ENCODE measurements around the gene CHRM2.

The CHRM2 gene

DNA sequence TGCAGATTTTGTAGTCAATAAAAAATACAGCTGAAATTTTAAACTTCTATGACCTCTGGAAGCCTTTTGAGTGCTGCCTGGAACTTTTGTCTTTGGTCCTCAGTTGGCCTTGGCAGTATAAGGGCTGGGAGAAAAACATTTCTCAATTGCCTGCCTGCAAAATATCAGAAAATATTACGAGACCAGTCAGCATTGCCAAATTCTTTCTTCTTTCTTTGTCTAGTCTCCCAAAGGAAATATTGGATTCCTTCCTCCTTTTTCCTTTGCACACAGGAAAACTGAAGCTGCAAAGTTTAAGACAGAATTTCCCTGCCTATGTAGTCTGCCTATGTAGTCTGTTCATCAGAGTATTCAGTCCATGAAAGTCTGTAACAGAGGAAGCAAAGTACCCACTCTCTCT, 95.9 kb downstream of the CHRM2 start:
- no peak for ATAC-seq

- ATAC-seq: no peak
These were observed 98.4 kb downstream of the CHRM2 start for GRCh38 chr7:136966825-136967224.

- ATAC-seq: no peak
These were observed 101.3 kb downstream of the CHRM2 start for GRCh38 chr7:136969761-136970160.

GRCh38 chr7:136971776-136972175, 103.3 kb downstream of the CHRM2 start:
- ATAC-seq: no peak

GRCh38 chr7:136976504-136977251, 108.2 kb downstream of the CHRM2 start:
- no peak for ATAC-seq

DNA sequence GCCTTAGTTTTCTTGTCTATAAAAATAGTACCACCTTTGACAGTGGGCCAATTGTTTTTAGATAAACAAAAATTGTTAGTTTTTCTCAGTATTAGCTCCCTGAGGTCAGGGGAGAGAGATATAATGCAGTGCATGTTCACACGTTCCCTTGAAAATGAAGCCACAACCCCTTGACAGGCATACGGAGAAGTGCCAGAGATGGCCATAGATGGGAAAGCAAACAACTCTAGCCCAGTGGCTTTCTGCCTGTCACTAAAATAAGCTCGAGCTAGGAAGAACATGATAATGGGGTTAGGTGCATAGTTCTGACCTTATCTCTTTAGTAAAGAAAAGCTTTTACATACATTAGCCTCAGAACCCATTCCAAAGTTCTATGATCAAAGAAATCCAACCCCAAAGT, 124.9 kb downstream of the CHRM2 start:
- ATAC-seq: no peak

GRCh38 chr7:136997735-136998134, 129.3 kb downstream of the CHRM2 start:
- ATAC-seq: no peak

GRCh38 chr7:136998495-136998894, 130.0 kb downstream of the CHRM2 start:
- ATAC-seq: no peak

DNA sequence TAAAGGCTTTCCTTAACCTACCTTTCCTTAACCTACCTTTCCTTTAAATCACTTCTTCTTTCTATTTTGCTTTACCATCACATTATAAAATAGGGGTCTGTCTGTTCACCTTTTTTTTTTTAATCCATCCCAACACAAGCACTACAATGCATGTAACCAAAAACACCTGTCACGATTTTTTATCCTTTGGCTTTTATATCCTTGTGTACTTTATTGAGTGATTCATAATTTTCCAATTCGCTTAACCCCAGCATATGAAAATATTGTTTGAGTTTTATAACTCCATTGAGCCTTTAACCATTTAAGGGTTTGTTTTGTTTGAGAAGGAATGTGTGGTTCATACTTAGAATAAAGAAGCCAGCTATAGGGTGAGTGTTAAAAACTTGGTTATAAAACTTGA, 132.2 kb downstream of the CHRM2 start:
- ATAC-seq: no peak

DNA sequence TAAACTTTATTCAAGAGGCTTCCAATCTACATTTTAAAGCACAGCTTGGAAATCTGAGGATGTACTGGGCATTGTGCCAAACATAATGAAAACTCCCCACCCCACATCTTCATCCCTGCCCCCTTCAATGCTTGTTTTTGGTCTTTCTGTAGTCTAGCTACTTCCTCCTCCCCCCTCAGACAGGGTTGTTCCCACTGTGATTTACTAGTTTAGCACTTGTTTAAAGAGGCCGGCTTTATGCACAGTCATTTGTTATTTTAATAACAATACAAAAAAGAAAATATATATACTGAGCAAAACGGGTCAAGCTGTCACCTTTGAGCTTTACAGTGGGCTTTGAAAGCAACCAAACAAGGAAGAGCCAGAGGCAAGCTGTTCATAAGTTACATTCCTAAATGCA, 132.6 kb downstream of the CHRM2 start:
- ATAC-seq: no peak

- no peak for ATAC-seq
These were observed 133.0 kb downstream of the CHRM2 start for GRCh38 chr7:137001478-137001877.

GRCh38 chr7:137003086-137003485, 134.6 kb downstream of the CHRM2 start:
- no peak for ATAC-seq

DNA sequence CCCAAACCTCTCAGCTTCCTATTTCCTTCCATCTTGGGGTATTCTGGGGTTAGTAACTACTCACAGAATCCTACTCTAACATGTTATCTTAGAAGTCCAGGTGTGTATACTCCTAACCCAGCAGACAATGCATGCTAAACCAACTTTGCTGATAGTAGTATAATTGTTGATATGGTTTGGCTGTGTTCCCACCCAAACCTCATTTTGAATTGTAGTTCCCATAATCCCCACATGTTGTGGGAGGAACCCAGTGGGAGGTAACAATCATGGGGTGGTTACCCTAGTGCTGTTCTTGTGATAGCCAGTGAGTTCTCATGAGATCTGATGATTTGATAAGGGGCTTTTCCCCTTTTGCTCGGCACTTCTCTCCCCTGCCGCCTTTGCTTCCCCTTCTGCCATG, 135.1 kb downstream of the CHRM2 start:
- no peak for ATAC-seq

DNA sequence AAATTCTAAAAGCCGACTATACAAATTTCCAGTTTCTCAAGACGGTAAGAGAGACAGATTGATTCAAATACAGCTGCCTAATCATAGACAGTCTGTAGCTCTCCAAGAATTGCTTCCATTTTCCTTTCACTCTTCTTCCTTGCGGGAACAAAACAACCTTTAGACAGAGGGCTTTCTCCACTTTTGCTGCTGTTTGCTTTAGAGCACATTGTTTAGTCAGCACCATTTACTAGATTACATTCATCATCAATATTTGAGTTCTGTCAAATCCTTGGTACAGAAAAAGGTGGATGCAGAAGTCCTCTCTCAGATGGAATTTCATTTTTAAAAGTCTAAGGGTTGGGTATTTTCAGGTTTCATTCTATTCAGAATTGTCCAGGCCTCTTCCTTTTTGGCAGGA, 137.4 kb downstream of the CHRM2 start:
- no peak for ATAC-seq

DNA sequence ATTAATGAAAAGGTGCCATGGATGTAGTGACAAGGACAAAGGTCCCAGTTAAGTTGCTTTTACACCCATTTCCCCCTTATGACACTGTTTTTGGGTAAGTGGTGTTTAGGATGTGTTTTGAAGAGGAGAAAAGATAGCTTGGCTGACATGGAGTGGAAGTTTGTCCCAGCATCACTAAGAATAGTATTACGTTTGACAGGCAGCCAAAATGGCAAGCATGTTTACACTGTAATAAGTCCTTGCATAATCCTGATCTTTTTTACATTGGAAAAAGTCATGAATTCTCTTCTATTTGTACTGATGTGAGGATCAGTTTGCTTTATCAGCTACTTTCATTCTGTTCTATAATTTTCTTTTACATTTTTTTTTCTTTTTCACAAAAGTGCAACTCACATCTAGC, 137.8 kb downstream of the CHRM2 start:
- ATAC-seq: no peak

DNA sequence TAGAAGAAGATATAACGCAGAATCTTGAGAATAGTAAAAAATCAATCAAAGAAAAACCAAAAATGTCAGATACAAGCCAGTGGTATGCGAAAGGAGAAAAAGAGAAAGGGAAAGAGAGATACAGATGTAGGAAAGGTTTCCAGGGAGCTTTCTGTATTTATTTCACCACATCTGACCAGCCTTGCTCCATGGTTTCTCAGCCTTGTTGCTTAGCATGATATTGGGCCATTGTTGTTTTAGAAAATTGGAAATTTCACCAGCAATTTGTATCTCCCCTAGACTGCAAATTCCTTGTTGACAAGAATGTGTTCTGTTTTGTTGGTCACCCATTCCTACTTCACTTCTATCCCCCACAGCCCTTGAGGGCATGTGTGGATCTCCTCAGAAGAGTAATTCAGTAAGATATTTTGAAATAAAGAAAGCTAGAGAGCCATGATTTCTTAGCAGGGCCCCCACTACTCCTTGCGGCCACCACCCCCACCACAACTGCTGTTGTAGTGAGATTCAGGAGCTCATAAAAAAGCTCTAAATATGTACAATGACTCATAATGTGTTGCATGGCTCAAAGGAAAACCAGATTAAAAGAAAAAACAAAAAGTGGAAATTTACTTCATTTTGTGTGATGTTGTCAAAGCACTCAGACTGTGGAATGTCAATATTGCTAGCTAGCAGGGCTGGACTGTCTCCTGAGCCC, 138.7 kb downstream of the CHRM2 start:
- ATAC-seq: no peak

DNA sequence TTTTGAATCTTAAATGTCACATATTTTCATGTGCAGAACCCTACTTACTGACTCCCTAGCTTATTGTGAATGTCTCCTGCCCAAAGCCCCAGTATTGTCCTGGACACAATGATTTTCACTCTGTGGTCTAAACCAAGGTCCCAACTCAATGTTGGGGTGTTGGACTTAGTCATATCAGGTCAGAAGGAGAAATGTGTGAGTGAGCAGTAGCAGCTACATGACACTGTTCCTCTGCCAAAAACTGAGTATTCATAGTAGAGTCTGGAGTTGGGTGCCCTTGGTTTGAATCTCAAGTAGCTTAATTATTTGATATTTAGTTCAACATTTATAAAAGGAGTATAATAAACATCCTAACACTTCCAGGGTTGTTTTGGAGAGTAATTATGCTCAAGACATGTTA, 141.0 kb downstream of the CHRM2 start:
- ATAC-seq: no peak

DNA sequence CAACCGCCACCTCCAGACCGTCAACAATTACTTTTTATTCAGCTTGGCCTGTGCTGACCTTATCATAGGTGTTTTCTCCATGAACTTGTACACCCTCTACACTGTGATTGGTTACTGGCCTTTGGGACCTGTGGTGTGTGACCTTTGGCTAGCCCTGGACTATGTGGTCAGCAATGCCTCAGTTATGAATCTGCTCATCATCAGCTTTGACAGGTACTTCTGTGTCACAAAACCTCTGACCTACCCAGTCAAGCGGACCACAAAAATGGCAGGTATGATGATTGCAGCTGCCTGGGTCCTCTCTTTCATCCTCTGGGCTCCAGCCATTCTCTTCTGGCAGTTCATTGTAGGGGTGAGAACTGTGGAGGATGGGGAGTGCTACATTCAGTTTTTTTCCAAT, 146.6 kb downstream of the CHRM2 start:
- ATAC-seq: no peak

DNA sequence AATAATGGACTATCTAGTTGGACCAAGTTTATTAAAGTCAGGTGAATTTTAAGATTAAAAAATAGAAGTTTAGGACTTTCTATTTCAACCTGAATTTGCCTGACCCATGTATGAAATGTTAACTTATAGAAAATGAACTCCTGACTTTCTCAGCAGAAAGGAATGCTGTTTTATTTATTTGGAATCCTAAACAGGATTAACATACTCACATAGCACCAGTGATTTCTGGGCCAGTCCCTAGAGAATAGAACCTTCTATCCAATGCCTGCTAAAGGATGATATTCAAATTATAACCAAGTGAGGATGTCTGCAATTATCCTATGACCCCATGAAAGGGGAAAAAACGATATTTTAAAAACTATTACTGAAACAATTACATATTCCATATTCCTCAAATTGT, 148.8 kb downstream of the CHRM2 start:
- no peak for ATAC-seq

GRCh38 chr7:137018468-137018867, 150.0 kb downstream of the CHRM2 start:
- no peak for ATAC-seq

- ATAC-seq: no peak
These were observed 151.9 kb downstream of the CHRM2 start for GRCh38 chr7:137020351-137020750.

DNA sequence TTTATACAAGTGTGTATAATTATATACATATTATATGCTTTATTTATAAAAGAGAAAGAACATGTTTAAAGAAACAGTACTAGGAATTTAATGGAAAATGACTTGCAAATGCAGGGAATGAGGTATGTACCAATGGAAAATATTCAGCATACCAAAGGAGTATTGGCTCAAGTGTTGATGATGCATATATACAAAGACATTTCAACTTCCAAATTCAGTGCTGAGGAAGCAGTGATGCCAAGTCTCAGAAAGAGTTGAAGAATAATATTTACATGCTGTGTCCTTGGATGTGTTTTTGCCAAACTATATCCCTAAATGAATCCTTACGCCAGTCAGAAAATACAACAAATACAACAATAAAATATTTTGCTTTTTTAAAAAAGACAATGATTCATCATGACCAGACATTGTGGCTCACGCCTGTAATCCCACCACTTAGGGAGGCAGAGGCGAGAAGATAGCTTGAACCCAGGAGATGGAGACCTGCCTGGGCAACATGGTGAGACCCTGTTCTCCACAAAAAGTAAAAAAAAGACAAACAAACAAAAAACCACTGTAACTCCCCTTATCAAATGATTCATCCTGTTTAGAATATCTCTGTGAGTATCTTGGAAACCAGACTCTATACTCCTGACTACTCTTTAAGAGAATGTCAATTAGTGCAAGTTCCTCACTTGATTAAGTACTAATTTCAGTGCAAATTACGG, 157.2 kb downstream of the CHRM2 start:
- no peak for ATAC-seq

DNA sequence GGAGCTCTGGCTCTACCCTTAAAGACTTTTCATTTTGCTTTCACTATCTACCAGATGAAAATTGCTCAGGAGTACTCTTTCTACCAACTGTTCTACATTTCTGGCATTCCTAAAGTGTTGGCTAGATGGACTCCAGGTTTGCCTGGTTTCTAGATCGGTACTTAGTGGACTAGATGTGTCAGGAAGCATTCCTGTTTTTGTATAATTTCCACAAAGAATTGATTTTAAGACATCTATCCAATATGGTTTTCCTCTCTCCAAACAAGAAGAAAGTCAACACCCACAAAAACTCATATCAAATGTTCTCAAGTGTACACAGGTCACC, 157.7 kb downstream of the CHRM2 start:
- ATAC-seq: no peak

- no peak for ATAC-seq
These were observed 164.0 kb downstream of the CHRM2 start for GRCh38 chr7:137032436-137032835.

Data from activated CD4-positive, CD25-positive, alpha-beta regulatory T cell treated with anti-CD3 and anti-CD28 coated beads, Interleukin-2, amount 50 U/mL, for 24 hours (primary cell).